Right lobe of liver (tissue), 6 donors: ENCODE measurements around the gene PLXNA3. TPM values are rescaled to one million over a fixed set of nuclear protein-coding genes. Genes with fewer than 3 reads are reported as not detected.
"Not testable (repeated sequence)": the region's sequence is repeated elsewhere in the genome, so short reads cannot be mapped to it uniquely, and the experiment has no call there.

ENCODE experiments used
- ATAC-seq, 4 donors: fragments of 200-7000 bp; cut with Tn5 transposase; one replicate each; pipeline ENCODE4 v1.9.1; 2020; ENCODE audit warnings: mild to moderate bottlenecking in 4 of 4, moderate library complexity in 4 of 4
- DNase-seq, 3 donors: peaks; one replicate each; pipeline ENCODE4 v3.0.0-alpha.2; 2020
- H3K27ac ChIP-seq, 3 donors: fragments of 200-600 bp; one replicate each; pipeline ENCODE4 v1.8.0; 2022
- H3K27me3 ChIP-seq, 2 donors: fragments of 200-600 bp; one replicate each; pipeline ENCODE4 v1.8.0; 2022
- H3K36me3 ChIP-seq, 4 donors: fragments of 200-600 bp; sonication (generic) in 1 of 4; one replicate each; pipeline versions ENCODE4 v1.5.1 to v1.8.0; 2017 to 2022; ENCODE audit warnings: control low read depth in 1 of 4
- H3K4me1 ChIP-seq, 4 donors: fragments of 200-600 bp; sonication (generic) in 1 of 4; one replicate each; pipeline versions ENCODE4 v1.5.1 to v1.8.0; 2017 to 2022; ENCODE audit warnings: control low read depth in 1 of 4
- H3K4me3 ChIP-seq, 3 donors: fragments of 200-600 bp; one replicate each; pipeline ENCODE4 v1.8.0; 2022
- H3K9me3 ChIP-seq, 4 donors: fragments of 200-600 bp; sonication (generic) in 1 of 4; one replicate each; pipeline versions ENCODE4 v1.5.1 to v1.8.0; 2017 to 2022; ENCODE audit warnings: control low read depth in 1 of 4
- POLR2A ChIP-seq: fragments of 450-650 bp; IDR thresholded peaks from one replicate; pipeline ENCODE4 v1.6.1; 2017; ENCODE audit warnings: antibody characterized with exemption, mild to moderate bottlenecking
- WGBS: methylation state at CpG from one replicate; pipeline ENCODE4 v1.1.6; 2018; ENCODE audit warnings: low coverage, low lambda C conversion rate; ENCODE audit not compliant: insufficient coverage; ENCODE audit errors: missing lambda C conversion rate; 5-methylcytosine and 5-hydroxymethylcytosine counted together
- intact Hi-C, 2 donors: fragments of 100-400 bp; cut with DNase I; formaldehyde crosslinking; loops; one replicate each; pipeline versions ENCODE4 v1.11.2 to v1.14.1; 2022
- total RNA-seq, 6 experiments: library from RNA; depleted of rRNA in 2 of 6; stranded (reverse); fragments of >200 nt in 2 of 6; fragmentation: NEBNext Ultra II Directional in 3 of 6; extraction: Animal tissue kit (Norgen Biotek cat#: 25700) in 3 of 6; gene quantifications; one replicate each; pipeline versions ENCODE4 v1.1.0 to v1.2.4, GENCODE V29; 2016 to 2023
- TF ChIP-seq, protein P1 (sequence below), 4 donors: fragments of 200-600 bp in 3 of 4; fragments of 450-650 bp in 1 of 4; IDR thresholded peaks; one replicate each; pipeline versions ENCODE4 v1.5.1 to v1.8.0; 2016 to 2022; ENCODE audit warnings: antibody characterized with exemption in 4 of 4, mild to moderate bottlenecking in 2 of 4
- donor health status: DM: no; HTN: yes; CAD: no.
- donor health status: DM: no; HTN: no; CAD: no.
- donor health status: DM: no; HTN: no; CAD: no.
- donor health status: DM: no; HTN: yes; CAD: no.
- donor health status: DM: no; HTN: yes; CAD: no.

PLXNA3 gene
- total RNA-seq, 6 experiments from 2014 or later: 1.3 to 22.8 (median 2.6) TPM

DNA sequence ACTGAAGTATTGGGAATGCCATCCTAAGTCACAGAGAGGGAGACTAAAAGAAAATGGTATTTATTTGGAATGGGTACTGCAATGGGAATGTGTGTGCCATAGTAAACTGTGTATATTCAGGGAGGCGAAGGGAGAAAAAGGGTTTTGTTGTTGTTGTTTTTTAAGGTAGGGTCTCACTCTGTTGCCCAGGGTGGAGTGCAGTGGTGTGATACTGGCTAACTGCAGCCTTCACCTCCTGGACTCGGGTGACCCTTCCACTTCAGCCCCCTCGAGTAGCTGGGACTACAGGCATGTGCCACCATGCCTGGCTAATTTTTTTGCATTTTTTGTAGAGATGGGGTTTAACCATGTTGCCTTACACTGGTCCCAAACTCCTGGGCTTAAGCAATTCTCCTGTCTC is 36.6 kb downstream of the PLXNA3 start:
- no peak overlapping the region for H3K4me3 ChIP-seq
- TF ChIP-seq, protein P1, sequence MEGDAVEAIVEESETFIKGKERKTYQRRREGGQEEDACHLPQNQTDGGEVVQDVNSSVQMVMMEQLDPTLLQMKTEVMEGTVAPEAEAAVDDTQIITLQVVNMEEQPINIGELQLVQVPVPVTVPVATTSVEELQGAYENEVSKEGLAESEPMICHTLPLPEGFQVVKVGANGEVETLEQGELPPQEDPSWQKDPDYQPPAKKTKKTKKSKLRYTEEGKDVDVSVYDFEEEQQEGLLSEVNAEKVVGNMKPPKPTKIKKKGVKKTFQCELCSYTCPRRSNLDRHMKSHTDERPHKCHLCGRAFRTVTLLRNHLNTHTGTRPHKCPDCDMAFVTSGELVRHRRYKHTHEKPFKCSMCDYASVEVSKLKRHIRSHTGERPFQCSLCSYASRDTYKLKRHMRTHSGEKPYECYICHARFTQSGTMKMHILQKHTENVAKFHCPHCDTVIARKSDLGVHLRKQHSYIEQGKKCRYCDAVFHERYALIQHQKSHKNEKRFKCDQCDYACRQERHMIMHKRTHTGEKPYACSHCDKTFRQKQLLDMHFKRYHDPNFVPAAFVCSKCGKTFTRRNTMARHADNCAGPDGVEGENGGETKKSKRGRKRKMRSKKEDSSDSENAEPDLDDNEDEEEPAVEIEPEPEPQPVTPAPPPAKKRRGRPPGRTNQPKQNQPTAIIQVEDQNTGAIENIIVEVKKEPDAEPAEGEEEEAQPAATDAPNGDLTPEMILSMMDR (IDR thresholded peaks at IDR 0.05): no peak
- no peak for TF ChIP-seq POLR2A
- ATAC-seq (no peak), DNase-seq (no peak)
- H3K36me3 ChIP-seq: no peaks in the 10 kb centered on the region
- intact Hi-C loops: no loop called here
- peaks cover 0 to 4% of the 10 kb centered on the region in 2 donors for H3K27me3 ChIP-seq
- WGBS: 43% methylated on average over 1 of the region's 3 CpGs
- no peaks in the 10 kb centered on the region for H3K9me3 ChIP-seq
- no peaks in the 10 kb centered on the region for H3K4me1 ChIP-seq
- H3K27ac ChIP-seq: no peak overlapping the region

DNA sequence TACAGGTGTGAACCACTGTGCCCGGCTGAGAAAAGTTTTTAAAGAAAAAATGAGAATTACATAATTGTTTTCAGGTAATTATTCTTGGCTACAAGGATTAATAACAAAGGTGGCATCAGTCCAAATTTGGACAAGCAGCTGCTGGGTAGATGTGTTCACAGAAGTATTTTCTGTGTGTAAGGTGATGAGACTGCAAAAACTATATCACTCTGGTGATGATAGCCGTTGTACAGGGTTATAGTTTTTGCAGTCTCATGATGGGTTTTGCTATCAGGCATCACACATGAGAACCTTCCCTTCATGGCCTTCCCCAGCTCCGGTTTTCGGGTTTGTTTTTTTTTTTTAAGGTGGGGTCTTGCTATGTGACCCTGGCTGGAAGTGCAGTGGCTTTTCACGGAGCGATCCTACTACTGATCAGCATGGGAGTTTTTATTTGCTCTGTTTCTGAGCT is 37.4 kb downstream of the PLXNA3 start:
- TF ChIP-seq, protein P1 (IDR thresholded peaks at IDR 0.05): no peak
- no peak for TF ChIP-seq POLR2A
- no peaks in the 10 kb centered on the region for H3K4me1 ChIP-seq
- ATAC-seq (no peak), DNase-seq (no peak)
- H3K27ac ChIP-seq: no peak overlapping the region
- intact Hi-C loops: no loop called here
- no peaks in the 10 kb centered on the region for H3K36me3 ChIP-seq
- WGBS: 59% methylated on average over 4 of the region's 6 CpGs
- no peak overlapping the region for H3K4me3 ChIP-seq
- peaks cover 0 to 4% of the 10 kb centered on the region in 2 donors for H3K27me3 ChIP-seq
- H3K9me3 ChIP-seq: no peaks in the 10 kb centered on the region

DNA sequence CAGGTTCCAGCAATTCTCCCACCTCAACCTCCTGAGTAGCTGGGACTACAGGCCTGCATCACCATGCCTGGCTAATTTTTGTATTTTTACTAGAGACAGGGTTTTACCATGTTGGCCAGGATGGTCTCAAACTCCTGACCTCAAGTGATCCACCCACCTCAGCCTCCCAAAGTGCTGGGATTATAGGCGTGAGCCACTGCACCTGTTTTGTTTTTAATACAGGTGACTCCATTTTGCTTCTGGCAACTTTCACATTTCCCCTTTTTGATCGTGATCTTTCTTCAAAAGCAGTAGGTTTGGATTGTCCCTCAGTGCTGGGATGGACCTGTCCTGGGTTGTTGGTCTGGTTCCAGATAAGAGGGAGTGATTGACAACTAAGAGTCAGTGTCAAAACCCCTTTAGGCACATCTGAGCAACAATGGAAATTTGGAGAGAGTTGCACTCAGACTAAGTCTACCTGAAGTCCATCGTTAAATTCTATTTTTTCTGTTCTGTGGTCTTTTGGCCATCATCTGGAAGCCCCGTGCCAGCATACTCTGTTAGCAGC is 38.6 kb downstream of the PLXNA3 start:
- DNase-seq, H3K36me3 ChIP-seq, H3K27me3 ChIP-seq, H3K27ac ChIP-seq, H3K4me1 ChIP-seq, ATAC-seq, H3K4me3 ChIP-seq, H3K9me3 ChIP-seq, intact Hi-C loops: not testable (repeated sequence)
- WGBS: 68% methylated on average over 4 of the region's 4 CpGs

DNA sequence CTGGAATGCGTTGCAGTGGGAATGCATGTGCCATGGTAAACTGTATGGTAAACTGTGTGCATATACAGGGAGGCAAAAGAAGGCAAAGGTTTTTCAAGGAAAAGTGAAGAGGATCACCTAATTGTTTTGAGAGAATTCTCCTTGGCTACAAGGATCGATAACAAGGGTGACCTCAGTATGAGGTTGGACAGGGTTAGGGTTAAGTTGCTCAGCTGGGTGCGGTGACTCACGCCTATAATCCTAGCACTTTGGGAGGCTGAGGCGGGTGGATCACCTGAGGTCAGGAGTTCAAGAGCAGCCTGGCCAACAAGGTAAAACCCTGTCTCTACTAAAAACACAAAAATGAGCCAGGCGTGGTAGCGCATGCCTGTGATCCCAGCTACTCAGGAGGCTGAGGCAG is 43.3 kb downstream of the PLXNA3 start:
- intact Hi-C loops, H3K9me3 ChIP-seq, H3K36me3 ChIP-seq, H3K4me3 ChIP-seq, DNase-seq, H3K27me3 ChIP-seq, H3K4me1 ChIP-seq, H3K27ac ChIP-seq, ATAC-seq: not testable (repeated sequence)
- WGBS: 79% methylated on average over 5 of the region's 7 CpGs

DNA sequence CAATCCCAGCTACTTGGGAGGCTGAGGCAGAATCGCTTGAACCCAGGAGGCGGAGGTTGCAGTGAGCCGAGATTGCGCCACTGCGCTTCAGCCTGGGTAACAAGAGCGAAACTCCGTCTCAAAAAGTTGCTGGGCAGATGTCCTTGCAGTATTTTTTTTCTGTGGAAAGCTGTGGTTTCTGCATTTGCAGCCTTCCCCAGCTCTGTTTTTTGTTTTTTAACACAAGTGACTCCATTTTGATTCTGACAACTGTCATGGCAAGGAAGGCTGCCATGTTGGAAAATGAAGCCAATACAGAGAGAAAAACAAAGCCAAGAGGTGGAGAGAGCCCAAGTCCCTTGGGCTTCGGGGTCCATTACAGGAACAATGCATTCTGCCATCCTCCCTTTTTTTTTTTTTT is 44.0 kb downstream of the PLXNA3 start:
- no peak for ATAC-seq
- no peak overlapping the region for H3K27ac ChIP-seq
- H3K9me3 ChIP-seq: no peaks in the 10 kb centered on the region
- TF ChIP-seq, protein P1 (IDR thresholded peaks at IDR 0.05): no peak
- no peak for TF ChIP-seq POLR2A
- no peak for DNase-seq
- no peak overlapping the region for H3K4me3 ChIP-seq
- peaks cover 0 to 4% (median 0%) of the 10 kb centered on the region in 4 donors for H3K36me3 ChIP-seq
- WGBS: 84% methylated on average over 7 of the region's 8 CpGs
- peaks cover 0 to 4% of the 10 kb centered on the region in 2 donors for H3K27me3 ChIP-seq
- no peaks in the 10 kb centered on the region for H3K4me1 ChIP-seq
- intact Hi-C loops: no loop called here
